ENCODE data around the gene ITGA6.

DNA sequence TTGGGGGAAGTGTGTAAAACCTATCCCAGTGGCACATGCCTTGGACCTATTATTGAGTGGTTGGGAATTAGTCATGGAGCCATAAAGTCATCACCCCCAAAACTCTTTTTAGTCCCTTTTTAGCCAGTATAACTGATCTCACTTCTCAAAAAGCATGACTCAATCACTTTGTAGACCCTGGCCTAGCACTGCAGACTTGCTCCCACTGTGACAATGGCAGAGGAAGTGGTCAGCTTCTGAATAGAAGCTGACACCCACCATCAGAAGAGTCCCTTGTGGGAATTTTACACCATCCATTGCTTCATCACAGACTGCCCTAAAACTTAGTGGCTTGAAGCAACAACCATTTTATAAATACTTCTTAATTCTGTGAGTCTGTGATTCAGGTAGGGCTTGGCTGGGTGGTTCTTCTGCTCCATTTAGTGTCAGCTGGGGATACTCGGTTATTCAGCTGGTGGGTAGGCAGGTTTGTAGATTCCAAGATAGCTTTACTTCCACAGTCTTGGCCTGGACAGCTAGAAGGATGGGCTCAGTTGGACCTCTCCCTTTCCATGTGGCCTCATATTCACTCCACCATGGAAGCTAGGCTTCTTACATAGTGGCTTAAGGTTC lies 10.8 kb upstream of the ITGA6 start:
- TF ChIP-seq, protein P1, sequence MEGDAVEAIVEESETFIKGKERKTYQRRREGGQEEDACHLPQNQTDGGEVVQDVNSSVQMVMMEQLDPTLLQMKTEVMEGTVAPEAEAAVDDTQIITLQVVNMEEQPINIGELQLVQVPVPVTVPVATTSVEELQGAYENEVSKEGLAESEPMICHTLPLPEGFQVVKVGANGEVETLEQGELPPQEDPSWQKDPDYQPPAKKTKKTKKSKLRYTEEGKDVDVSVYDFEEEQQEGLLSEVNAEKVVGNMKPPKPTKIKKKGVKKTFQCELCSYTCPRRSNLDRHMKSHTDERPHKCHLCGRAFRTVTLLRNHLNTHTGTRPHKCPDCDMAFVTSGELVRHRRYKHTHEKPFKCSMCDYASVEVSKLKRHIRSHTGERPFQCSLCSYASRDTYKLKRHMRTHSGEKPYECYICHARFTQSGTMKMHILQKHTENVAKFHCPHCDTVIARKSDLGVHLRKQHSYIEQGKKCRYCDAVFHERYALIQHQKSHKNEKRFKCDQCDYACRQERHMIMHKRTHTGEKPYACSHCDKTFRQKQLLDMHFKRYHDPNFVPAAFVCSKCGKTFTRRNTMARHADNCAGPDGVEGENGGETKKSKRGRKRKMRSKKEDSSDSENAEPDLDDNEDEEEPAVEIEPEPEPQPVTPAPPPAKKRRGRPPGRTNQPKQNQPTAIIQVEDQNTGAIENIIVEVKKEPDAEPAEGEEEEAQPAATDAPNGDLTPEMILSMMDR (IDR thresholded peaks at IDR 0.05): no peak
- no peak for TF ChIP-seq POLR2A (IDR thresholded peaks at IDR 0.05)
